ENCODE results near the gene ARMC5. TPM values are rescaled to one million over a fixed set of nuclear protein-coding genes. Genes with fewer than 3 reads are reported as not detected.

Gene ARMC5
- total and polyA plus RNA-seq, 8 donors = 2.3 to 18.1 (median 4.5) TPM

DNA sequence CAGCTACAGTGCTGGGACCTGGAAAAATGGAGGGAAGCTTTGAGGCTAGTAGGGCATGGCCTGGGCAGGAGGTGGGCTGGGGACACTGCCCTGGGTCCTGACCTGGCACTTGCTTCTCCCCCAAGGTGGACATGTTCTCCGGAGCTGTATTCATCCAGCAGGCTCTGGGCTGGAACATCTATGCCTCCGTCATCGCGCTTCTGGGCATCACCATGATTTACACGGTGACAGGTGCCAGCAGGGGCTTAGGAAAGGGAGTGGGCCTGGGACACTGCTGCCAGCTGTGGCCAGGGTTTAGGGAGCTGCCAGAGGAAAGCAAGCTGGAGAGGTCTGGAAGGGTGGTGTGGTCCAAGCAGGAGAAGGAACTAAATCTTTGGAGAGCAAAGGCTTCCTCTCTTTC lies 26.7 kb downstream of the ARMC5 start:
- ATAC-seq (no peak), DNase-seq (no peak), FAIRE-seq (no peak)
- intact Hi-C loops (cut with DNase I) = loop anchor here in 1 of 3 donors (10.0 kb wide), 1 partner anchor 219 kb away; no protein-coding TSS in a partner anchor
- Histone ChIP-seq H3K9me3 (no peaks in the 10 kb centered on the region), H3K27me3 (no peaks in the 10 kb centered on the region), H3K36me3 (no peaks in the 10 kb centered on the region), H3K27ac (no peak overlapping the region), H3K4me1 (peaks cover 5 to 11% (median 7%) of the 10 kb centered on the region in 3 donors), H3K4me3 (no peak overlapping the region)
- no peak for TF ChIP-seq CTCF (IDR thresholded peaks at IDR 0.05)
- WGBS, 2 donors = 93% methylated on average over 5 of the region's 5 CpGs

DNA sequence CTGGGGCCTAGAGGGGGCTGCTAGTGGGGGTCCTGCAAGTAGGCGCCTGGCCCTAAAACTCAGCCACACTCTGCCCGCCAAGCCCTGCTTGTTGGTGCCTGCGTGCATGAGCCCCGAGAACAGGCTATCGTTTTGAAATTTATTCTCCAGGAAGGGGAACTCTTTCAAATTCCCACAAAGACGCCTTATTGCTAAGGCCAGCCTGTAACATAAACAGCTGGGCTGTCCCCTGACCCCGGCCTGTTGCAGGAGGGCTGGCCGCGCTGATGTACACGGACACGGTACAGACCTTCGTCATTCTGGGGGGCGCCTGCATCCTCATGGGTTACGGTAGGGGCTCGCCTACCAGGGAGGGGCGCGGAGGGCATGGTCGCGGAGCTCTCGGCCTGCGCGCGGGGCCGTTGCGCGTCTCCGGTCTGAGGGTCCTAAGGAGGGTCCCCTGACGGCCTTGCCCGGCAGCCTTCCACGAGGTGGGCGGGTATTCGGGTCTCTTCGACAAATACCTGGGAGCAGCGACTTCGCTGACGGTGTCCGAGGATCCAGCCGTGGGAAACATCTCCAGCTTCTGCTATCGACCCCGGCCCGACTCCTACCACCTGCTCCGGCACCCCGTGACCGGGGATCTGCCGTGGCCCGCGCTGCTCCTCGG lies 27.9 kb downstream of the ARMC5 start:
- WGBS, 2 donors = 11 to 12% methylated on average over 45 to 48 of the region's 48 CpGs
- Histone ChIP-seq H3K36me3 (peaks cover 0 to 6% (median 0%) of the 10 kb centered on the region in 3 donors), H3K4me3 (peak overlapping the region; percentile 29 to 75 (median 43)), H3K4me1 (peaks cover 5 to 11% (median 7%) of the 10 kb centered on the region in 3 donors), H3K9me3 (no peaks in the 10 kb centered on the region), H3K27me3 (no peaks in the 10 kb centered on the region), H3K27ac (no peak overlapping the region)
- no peak for TF ChIP-seq CTCF (IDR thresholded peaks at IDR 0.05)
- FAIRE-seq (no peak), ATAC-seq (peak in 1 of 4 donors; percentile 3), DNase-seq (peak in 1 of 6 donors; percentile 60)
- intact Hi-C loops (cut with DNase I) = loop anchor here in 1 of 3 donors (10.0 kb wide), 1 partner anchor 218 kb away; no protein-coding TSS in a partner anchor

- Histone ChIP-seq H3K4me3 (peak overlapping the region; percentile 29 to 75 (median 43)), H3K4me1 (peaks cover 5 to 11% (median 7%) of the 10 kb centered on the region in 3 donors), H3K36me3 (peaks cover 0 to 6% (median 6%) of the 10 kb centered on the region in 3 donors), H3K9me3 (no peaks in the 10 kb centered on the region), H3K27ac (peak overlapping the region in 1 of 4 donors; percentile 8), H3K27me3 (no peaks in the 10 kb centered on the region)
- no peak for TF ChIP-seq CTCF (IDR thresholded peaks at IDR 0.05)
- peak; percentile 68 to 86 (median 84) for ATAC-seq
- intact Hi-C loops (cut with DNase I) = loop anchor here in 1 of 3 donors (10.0 kb wide), 1 partner anchor 217 kb away; no protein-coding TSS in a partner anchor
- FAIRE-seq = no peak
- 1% methylated on average over 57 to 60 of the region's 60 CpGs for WGBS, 2 donors
- DNase-seq = peak; percentile 47 to 89 (median 68)
Observed at GRCh38 chr16:31487720-31488467, 28.6 kb downstream of the ARMC5 start.

- Histone ChIP-seq H3K9me3 (no peaks in the 10 kb centered on the region), H3K27me3 (no peaks in the 10 kb centered on the region), H3K36me3 (peaks cover 4 to 14% (median 6%) of the 10 kb centered on the region in 3 donors), H3K4me1 (peaks cover 5 to 11% (median 7%) of the 10 kb centered on the region in 3 donors), H3K4me3 (peak overlapping the region; percentile 29 to 75 (median 43)), H3K27ac (no peak overlapping the region)
- no peak for FAIRE-seq
- WGBS, 2 donors = 24 to 29% methylated on average over 72 to 77 of the region's 77 CpGs
- no peak for TF ChIP-seq CTCF (IDR thresholded peaks at IDR 0.05)
- peak; percentile 6 to 44 (median 18) for ATAC-seq
- DNase-seq = peak in 2 of 6 donors; percentile 70 to 84
- intact Hi-C loops (cut with DNase I) = loop anchor here in 1 of 3 donors (10.0 kb wide), 1 partner anchor 216 kb away; no protein-coding TSS in a partner anchor
Observed at GRCh38 chr16:31488468-31489297, 29.4 kb downstream of the ARMC5 start.
